Measurements from ENCODE around the gene FNDC3B.

Gene FNDC3B

DNA sequence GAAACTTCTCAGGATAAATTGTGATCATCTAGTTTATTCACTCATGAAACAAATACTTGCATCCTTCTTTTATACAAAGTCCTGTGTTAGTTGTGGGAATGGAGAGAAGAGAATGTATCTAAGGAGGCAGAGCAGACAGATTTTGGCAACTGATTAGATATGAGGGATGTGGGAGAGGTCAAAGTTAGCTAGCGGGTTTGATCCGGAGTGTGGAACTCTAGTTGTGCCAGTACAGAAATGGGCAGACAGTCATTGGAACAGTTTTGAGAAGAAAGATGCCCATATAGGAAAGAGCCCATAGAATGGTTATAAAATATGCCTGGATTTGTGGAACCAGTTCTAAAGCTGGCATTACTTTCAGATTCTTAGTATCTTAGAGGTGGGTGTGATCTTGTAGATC is 141.1 kb downstream of the FNDC3B start:
- no peak overlapping the region for H3K27ac ChIP-seq
- TF ChIP-seq CTCF (IDR thresholded peaks at IDR 0.05) (no peak), ZFX (IDR thresholded peaks at IDR 0.05; ENCODE audit: borderline replicate concordance) (no peak)

GRCh38 chr3:172181932-172182586 is 142.7 kb downstream of the FNDC3B start:
- TF ChIP-seq CTCF (IDR thresholded peaks at IDR 0.05): no peak
- no peak overlapping the region for H3K27ac ChIP-seq

DNA sequence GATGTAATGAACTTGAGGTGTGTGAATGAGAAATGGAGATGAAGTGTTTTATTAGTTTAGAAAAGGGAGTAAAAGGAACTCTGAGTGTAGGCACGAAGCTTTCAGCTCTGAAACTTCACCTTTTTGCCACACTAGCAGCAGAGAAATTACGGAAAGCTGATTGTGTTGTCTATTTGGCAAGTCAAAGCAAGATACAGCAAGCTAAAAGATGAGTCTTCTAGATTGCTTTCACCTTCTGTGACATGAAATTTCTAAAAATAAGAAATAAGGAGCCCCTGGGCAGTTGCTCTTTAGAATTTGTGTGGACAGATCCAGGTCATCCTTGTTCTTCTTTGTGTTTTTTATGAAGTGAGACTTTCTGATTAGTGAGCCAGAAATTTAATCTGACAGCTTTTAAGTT is 143.4 kb downstream of the FNDC3B start:
- no peak overlapping the region for H3K27ac ChIP-seq
- TF ChIP-seq ZFX (IDR thresholded peaks at IDR 0.05; ENCODE audit: borderline replicate concordance) (no peak), CTCF (IDR thresholded peaks at IDR 0.05) (no peak)

- H3K27ac ChIP-seq: no peak overlapping the region
- no peak for TF ChIP-seq CTCF (IDR thresholded peaks at IDR 0.05)
- TF ChIP-seq ZFX (IDR thresholded peaks at IDR 0.05; ENCODE audit: borderline replicate concordance): no peak
Observed at GRCh38 chr3:172184106-172184822, 144.9 kb downstream of the FNDC3B start.

GRCh38 chr3:172185907-172186306 is 146.5 kb downstream of the FNDC3B start:
- TF ChIP-seq CTCF (IDR thresholded peaks at IDR 0.05) (no peak), ZFX (IDR thresholded peaks at IDR 0.05; ENCODE audit: borderline replicate concordance) (no peak)
- no peak overlapping the region for H3K27ac ChIP-seq

- TF ChIP-seq CTCF (IDR thresholded peaks at IDR 0.05) (no peak), ZFX (IDR thresholded peaks at IDR 0.05; ENCODE audit: borderline replicate concordance) (no peak)
- H3K27ac ChIP-seq: no peak overlapping the region
Observed at GRCh38 chr3:172186607-172187006, 147.2 kb downstream of the FNDC3B start.

DNA sequence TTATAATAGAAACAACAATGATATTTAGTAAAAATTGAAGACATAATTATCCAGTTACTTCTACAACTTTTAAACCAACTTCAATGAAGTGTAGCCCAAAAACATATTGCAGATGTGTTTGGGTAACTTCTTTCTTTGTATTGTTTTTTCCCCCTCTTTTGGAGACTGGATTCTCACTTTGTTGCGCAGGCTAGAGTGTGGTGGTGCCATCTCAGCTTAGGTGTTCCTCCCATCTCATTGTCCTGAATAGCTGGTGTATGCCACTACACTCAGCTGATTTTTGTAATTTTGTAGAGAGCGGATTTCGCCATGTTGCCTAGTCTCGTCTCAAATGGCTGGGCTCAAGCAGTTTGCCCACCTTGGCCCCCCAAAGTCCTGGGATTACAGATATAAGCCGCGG is 148.1 kb downstream of the FNDC3B start:
- no peak for TF ChIP-seq ZFX (IDR thresholded peaks at IDR 0.05; ENCODE audit: borderline replicate concordance)
- no peak for TF ChIP-seq CTCF (IDR thresholded peaks at IDR 0.05)
- no peak overlapping the region for H3K27ac ChIP-seq
